H1 (cell line): ENCODE results near the gene GSG1L. TPM values are rescaled to one million over a fixed set of nuclear protein-coding genes. Genes with fewer than 3 reads are reported as not detected.

Experiments
- CTCF ChIA-PET: fragments of 300-600 bp; sonication (Branson Sonifier 250); formaldehyde crosslinking; loops from one replicate; lab custom pipeline; 2021; ENCODE audit not compliant: partially characterized antibody; lab: Charles Lee
- POLR2A ChIA-PET: fragments of 300-600 bp; sonication (Branson Sonifier 250); formaldehyde crosslinking; loops from one replicate; lab custom pipeline; 2021; ENCODE audit warnings: inconsistent platforms; ENCODE audit not compliant: partially characterized antibody; lab: Charles Lee
- DNase-seq, 2 experiments: peaks; one replicate each; pipeline versions ENCODE4 v3.0.0 to v3.0.0-alpha.2; 2010 to 2022; ENCODE audit warnings: low spot score in 2 of 2, low read depth in 1 of 2, mixed read lengths in 1 of 2
- FAIRE-seq: peaks from 2 replicates; lab custom pipeline; 2011; peaks lifted over from hg19 to GRCh38; lab: Jason Lieb, UNC
- H2AFZ ChIP-seq: 2 replicates; pipeline ENCODE4 v1.8.1; 2012; ENCODE audit warnings: low read length, inconsistent platforms
- H2AK5ac ChIP-seq: 2 replicates; pipeline ENCODE4 v1.6.1; 2013; ENCODE audit warnings: low read depth, low read length
- H2BK120ac ChIP-seq: replicated peaks from 2 replicates; pipeline ENCODE3; 2013; ENCODE audit warnings: low read depth, low read length, inconsistent platforms
- H2BK12ac ChIP-seq: 2 replicates; pipeline ENCODE4 v1.6.1; 2013; ENCODE audit warnings: low read depth, low read length
- H2BK15ac ChIP-seq: 2 replicates; pipeline ENCODE4 v1.6.1; 2013; ENCODE audit warnings: low read length
- H2BK20ac ChIP-seq: 2 replicates; pipeline ENCODE4 v1.6.1; 2013; ENCODE audit warnings: low read length
- H2BK5ac ChIP-seq: 2 replicates; pipeline ENCODE4 v1.6.1; 2013; ENCODE audit warnings: low read depth, low read length
- H3K14ac ChIP-seq: 2 replicates; pipeline ENCODE4 v1.6.1; 2013; ENCODE audit warnings: inconsistent platforms; ENCODE audit not compliant: insufficient read length
- H3K18ac ChIP-seq: 2 replicates; pipeline ENCODE4 v1.6.1; 2013; ENCODE audit warnings: low read length; ENCODE audit errors: extremely low read depth
- H3K23ac ChIP-seq: 2 replicates; pipeline ENCODE4 v1.6.1; 2013; ENCODE audit warnings: inconsistent platforms; ENCODE audit not compliant: insufficient read length
- H3K23me2 ChIP-seq: 2 replicates; pipeline ENCODE4 v1.6.1; 2013; ENCODE audit warnings: low read depth, low read length
- H3K27ac ChIP-seq: 2 replicates; pipeline ENCODE4 v1.6.1; 2011; ENCODE audit warnings: low read depth, low read length, inconsistent platforms
- H3K27me3 ChIP-seq, 4 experiments: replicated peaks in 1 of 4; 1 replicate in 1 of 4; 2 replicates in 3 of 4; pipeline versions ENCODE4 v1.6.1 to v1.8.1; 2011 to 2013; ENCODE audit warnings: low read length in 3 of 4, mild to moderate bottlenecking in 3 of 4, inconsistent platforms in 2 of 4, mixed read lengths in 2 of 4, moderate library complexity in 1 of 4; ENCODE audit not compliant: control insufficient read depth in 3 of 4, insufficient read depth in 3 of 4; ENCODE audit errors: extremely low read depth in 1 of 4
- H3K36me3 ChIP-seq, 4 experiments: 2 replicates each; pipeline versions ENCODE4 v1.6.1 to v1.8.1; 2011 to 2013; ENCODE audit warnings: mild to moderate bottlenecking in 4 of 4, low read length in 3 of 4, moderate library complexity in 2 of 4, control low read depth in 1 of 4, inconsistent platforms in 1 of 4; ENCODE audit not compliant: insufficient read depth in 4 of 4, control insufficient read depth in 2 of 4
- H3K4ac ChIP-seq: replicated peaks from 2 replicates; pipeline ENCODE3; 2013; ENCODE audit warnings: low read length, low read depth, mixed read lengths, inconsistent platforms; ENCODE audit not compliant: insufficient read length
- H3K4me1 ChIP-seq, 4 experiments: replicated peaks in 1 of 4; 1 replicate in 1 of 4; 2 replicates in 3 of 4; pipeline versions ENCODE4 v1.6.1 to v1.8.1; 2011 to 2013; ENCODE audit warnings: low read length in 3 of 4, inconsistent platforms in 2 of 4, mixed read lengths in 1 of 4; ENCODE audit not compliant: insufficient read depth in 4 of 4, control insufficient read depth in 3 of 4
- H3K4me2 ChIP-seq, 2 experiments: 2 replicates each; pipeline versions ENCODE4 v1.6.1 to v1.8.1; 2011 to 2013; ENCODE audit warnings: low read depth in 2 of 2, low read length in 2 of 2, control low read depth in 1 of 2, inconsistent platforms in 1 of 2, mild to moderate bottlenecking in 1 of 2; ENCODE audit not compliant: insufficient read depth in 1 of 2
- H3K4me3 ChIP-seq, 4 experiments: fragments of 200-600, 300-600 bp in 1 of 4; sonication (generic), shearing (Covaris generic), sonication (Bioruptor Twin) in 1 of 4; 2 replicates each; pipeline versions ENCODE4 v1.5.1 to v1.8.1; 2011 to 2016; ENCODE audit warnings: low read length in 4 of 4, low read depth in 3 of 4, control low read depth in 2 of 4, inconsistent platforms in 2 of 4, mild to moderate bottlenecking in 2 of 4, mixed read lengths in 1 of 4, moderate library complexity in 1 of 4; ENCODE audit not compliant: insufficient read depth in 2 of 4; ENCODE audit errors: extremely low read depth in 1 of 4
- H3K56ac ChIP-seq: replicated peaks from 2 replicates; pipeline ENCODE3; 2013; ENCODE audit warnings: low read depth, mild to moderate bottlenecking, mixed read lengths, low read length, inconsistent platforms; ENCODE audit not compliant: insufficient read length
- H3K79me1 ChIP-seq: 2 replicates; pipeline ENCODE4 v1.6.1; 2013; ENCODE audit warnings: low read depth, low read length, control low read depth
- H3K79me2 ChIP-seq, 2 experiments: 2 replicates each; pipeline versions ENCODE4 v1.6.1 to v1.8.1; 2012 to 2013; ENCODE audit warnings: low read length in 2 of 2, mild to moderate bottlenecking in 2 of 2, inconsistent platforms in 1 of 2; ENCODE audit not compliant: insufficient read depth in 2 of 2, control insufficient read depth in 1 of 2
- H3K9ac ChIP-seq, 4 experiments: replicated peaks in 1 of 4; 1 replicate in 1 of 4; 2 replicates in 3 of 4; pipeline versions ENCODE4 v1.6.1 to v1.8.1; 2011 to 2013; ENCODE audit warnings: low read depth in 3 of 4, low read length in 3 of 4, control low read depth in 2 of 4, mild to moderate bottlenecking in 2 of 4, moderate library complexity in 2 of 4, inconsistent platforms in 1 of 4; ENCODE audit errors: extremely low read depth in 1 of 4
- H3K9me3 ChIP-seq, 2 experiments: 2 replicates each; pipeline versions ENCODE4 v1.6.1 to v1.8.1; 2012 to 2013; ENCODE audit warnings: mild to moderate bottlenecking in 2 of 2, moderate library complexity in 2 of 2, control low read depth in 1 of 2, inconsistent platforms in 1 of 2, low read depth in 1 of 2, low read length in 1 of 2, mixed read lengths in 1 of 2; ENCODE audit not compliant: insufficient read depth in 2 of 2
- H4K20me1 ChIP-seq, 2 experiments: replicated peaks in 1 of 2; 2 replicates each; pipeline versions ENCODE3 to v1.8.1; 2011 to 2013; ENCODE audit warnings: inconsistent platforms in 2 of 2, low read length in 2 of 2, mild to moderate bottlenecking in 1 of 2; ENCODE audit not compliant: insufficient read depth in 2 of 2, control insufficient read depth in 1 of 2
- H4K5ac ChIP-seq: 2 replicates; pipeline ENCODE4 v1.6.1; 2013; ENCODE audit warnings: low read length, low read depth, mixed read lengths, inconsistent platforms; ENCODE audit not compliant: insufficient read length
- H4K8ac ChIP-seq: 2 replicates; pipeline ENCODE4 v1.8.0; 2013; ENCODE audit warnings: mild to moderate bottlenecking, moderate library complexity, low read length, inconsistent platforms; ENCODE audit not compliant: insufficient read depth; ENCODE audit errors: extremely low read depth
- H4K91ac ChIP-seq: replicated peaks from 2 replicates; pipeline ENCODE3; 2013; ENCODE audit warnings: low read length, mixed read lengths, inconsistent platforms; ENCODE audit not compliant: insufficient read length
- BRCA1 ChIP-seq: IDR thresholded peaks from 2 replicates; pipeline ENCODE4 v1.6.1; 2012; ENCODE audit warnings: low read depth, low read length, improper control_type of control experiment
- CBX5 ChIP-seq: fragments of 300-800, 300-1000 bp; sonication (generic); IDR thresholded peaks from 2 replicates; pipeline ENCODE4 v1.7.1; 2016; ENCODE audit warnings: antibody characterized with exemption, low read length, low read depth
- CTCF ChIP-seq, 3 experiments: IDR thresholded peaks; 1 replicate in 2 of 3; 2 replicates in 1 of 3; pipeline versions ENCODE4 v1.5.1 to v1.6.1; 2011; ENCODE audit warnings: low read length in 3 of 3, mild to moderate bottlenecking in 3 of 3, inconsistent platforms in 2 of 3, low read depth in 1 of 3, moderate library complexity in 1 of 3; ENCODE audit not compliant: insufficient read depth in 1 of 3; ENCODE audit errors: control extremely low read depth in 1 of 3
- KDM1A ChIP-seq: fragments of 200-600, 300-600 bp; sonication (generic); IDR thresholded peaks from 2 replicates; pipeline ENCODE4 v1.7.1; 2016; ENCODE audit warnings: mild to moderate bottlenecking, low read length, borderline replicate concordance
- NANOG ChIP-seq: IDR thresholded peaks from 2 replicates; pipeline ENCODE4 v1.6.1; 2011; ENCODE audit warnings: low read length, low read depth, mild to moderate bottlenecking, inconsistent platforms; ENCODE audit not compliant: insufficient read depth, poor library complexity, severe bottlenecking
- SP4 ChIP-seq: IDR thresholded peaks from 2 replicates; pipeline ENCODE4 v1.6.1; 2012; ENCODE audit warnings: low read length, inconsistent platforms
- TAF7 ChIP-seq: optimal IDR thresholded peaks from 2 replicates; pipeline ENCODE3; 2011; ENCODE audit warnings: low read depth, mild to moderate bottlenecking, inconsistent platforms, low read length, moderate library complexity, borderline replicate concordance
- TBP ChIP-seq: IDR thresholded peaks from 2 replicates; pipeline ENCODE4 v1.6.1; 2011; ENCODE audit warnings: low read depth, low read length, improper control_type of control experiment
- ZNF274 ChIP-seq: IDR thresholded peaks from 2 replicates; pipeline ENCODE4 v1.7.0; 2012; ENCODE audit warnings: low read length, borderline replicate concordance; ENCODE audit errors: extremely low read depth
- WGBS, 2 experiments: shearing (Covaris generic) in 1 of 2; methylation state at CpG; one replicate each; pipeline versions ENCODE4 v1.1.6 to v1.1.7; 2013 to 2015; ENCODE audit warnings: low lambda C conversion rate in 2 of 2, mixed read lengths in 2 of 2, inconsistent platforms in 1 of 2, low coverage in 1 of 2, missing lambda C conversion rate in 1 of 2; ENCODE audit not compliant: insufficient replicate concordance in 2 of 2, insufficient coverage in 1 of 2, insufficient read length in 1 of 2; ENCODE audit errors: extremely low coverage in 1 of 2, missing lambda C conversion rate in 1 of 2; 5-methylcytosine and 5-hydroxymethylcytosine counted together
- polyA plus RNA-seq, 7 experiments: library from polyadenylated mRNA; depleted of rRNA in 3 of 7; stranded (reverse) in 5 of 7; unstranded in 2 of 7; fragments of >200 nt in 5 of 7; fragments of 200-250 nt in 2 of 7; gene quantifications; 1 replicate in 5 of 7; 2 replicates in 1 of 7; 4 replicates in 1 of 7; pipeline versions ENCODE4 v1.2.1 to v1.2.3, GENCODE V29; 2011 to 2013; ENCODE audit warnings: missing spikeins in 2 of 7, mixed read lengths in 2 of 7
- total RNA-seq: library from RNA; stranded (reverse); fragmentation: NEBNext Ultra II Directional; extraction: Animal tissue kit (Norgen Biotek cat#: 25700); gene quantifications from 2 replicates; pipeline ENCODE4 v1.2.1, GENCODE V29; 2021

GSG1L gene
- total and polyA plus RNA-seq, 2 of the 8 experiments (the other 6 are each of a cell fraction or from before 2014, with no cell fraction given), result 0.71 to 1.1 TPM

GRCh38 chr16:27923751-27924150, 139.8 kb downstream of the GSG1L start:
- no peak overlapping the region for H3K56ac ChIP-seq
- H3K4ac ChIP-seq, result no peak overlapping the region
- no peaks in the 10 kb centered on the region for H4K20me1 ChIP-seq
- H3K9ac ChIP-seq, result no peak overlapping the region
- H3K27ac ChIP-seq, result no peak overlapping the region
- H3K36me3 ChIP-seq, result no peaks in the 10 kb centered on the region
- no peak overlapping the region for H3K18ac ChIP-seq
- H2BK120ac ChIP-seq, result no peak overlapping the region
- no peak overlapping the region for H4K8ac ChIP-seq
- no peak for DNase-seq
- peaks cover 0 to 4% (median 2%) of the 10 kb centered on the region in 4 experiments; a peak in 4 of 7 replicates for H3K4me1 ChIP-seq
- no peak for FAIRE-seq
- H3K23me2 ChIP-seq, result no peaks in the 10 kb centered on the region; the same call in 1 of the 2 replicates
- no peaks in the 10 kb centered on the region for H3K27me3 ChIP-seq
- no peak overlapping the region for H2BK12ac ChIP-seq
- H2BK5ac ChIP-seq, result no peak overlapping the region
- TF ChIP-seq SP4, result no peak
- TF ChIP-seq CBX5, result no peak
- no peak for TF ChIP-seq ZNF274
- TF ChIP-seq KDM1A, result no peak
- TF ChIP-seq TAF7, result no peak
- TF ChIP-seq BRCA1, result no peak
- TF ChIP-seq CTCF (IDR thresholded peaks at IDR 0.05; ENCODE audit: control extremely low read depth in 1 of 3, insufficient read depth in 1 of 3, low read depth in 1 of 3, low read length in 3 of 3), result no peak
- TF ChIP-seq NANOG, result no peak
- no peak for TF ChIP-seq TBP
- H3K14ac ChIP-seq, result no peak overlapping the region
- no peak overlapping the region for H3K4me2 ChIP-seq
- no peak overlapping the region for H3K23ac ChIP-seq
- no peak overlapping the region for H4K91ac ChIP-seq
- H4K5ac ChIP-seq, result no peak overlapping the region
- H2AFZ ChIP-seq, result no peak overlapping the region
- H2BK20ac ChIP-seq, result no peak overlapping the region
- H3K9me3 ChIP-seq, result no peaks in the 10 kb centered on the region
- H2BK15ac ChIP-seq, result no peak overlapping the region
- ChIA-PET CTCF (interaction anchor here (0.7 to 1.2 kb wide), 2 partner anchors 46 to 233 kb away, joined by 3 read pairs; no protein-coding TSS in a partner anchor), POLR2A (no interaction called here)
- no peak overlapping the region for H2AK5ac ChIP-seq
- no peaks in the 10 kb centered on the region for H3K79me2 ChIP-seq
- H3K4me3 ChIP-seq, result no peak overlapping the region
- no peaks in the 10 kb centered on the region for H3K79me1 ChIP-seq
- 80% methylated on average over 1 of the region's 1 CpG; no CpG with 5 or more reads in 1 of the 2 experiments for WGBS, 2 experiments
